GM18508 (cell line): Measurements from ENCODE around the gene APOLD1.
A peak's percentile ranks its signal among the peaks of the same experiment; 100 is the strongest.
"Not testable (repeated sequence)": the region's sequence is repeated elsewhere in the genome, so short reads cannot be mapped to it uniquely, and the experiment has no call there.

Experiments used
- ATAC-seq: cut with Tn5 transposase; IDR thresholded peaks from one replicate; pipeline ENCODE4 v1.9.1; 2021; ENCODE audit warnings: moderate number of reproducible peaks; ENCODE audit not compliant: insufficient read depth, unreplicated experiment

Gene APOLD1

DNA sequence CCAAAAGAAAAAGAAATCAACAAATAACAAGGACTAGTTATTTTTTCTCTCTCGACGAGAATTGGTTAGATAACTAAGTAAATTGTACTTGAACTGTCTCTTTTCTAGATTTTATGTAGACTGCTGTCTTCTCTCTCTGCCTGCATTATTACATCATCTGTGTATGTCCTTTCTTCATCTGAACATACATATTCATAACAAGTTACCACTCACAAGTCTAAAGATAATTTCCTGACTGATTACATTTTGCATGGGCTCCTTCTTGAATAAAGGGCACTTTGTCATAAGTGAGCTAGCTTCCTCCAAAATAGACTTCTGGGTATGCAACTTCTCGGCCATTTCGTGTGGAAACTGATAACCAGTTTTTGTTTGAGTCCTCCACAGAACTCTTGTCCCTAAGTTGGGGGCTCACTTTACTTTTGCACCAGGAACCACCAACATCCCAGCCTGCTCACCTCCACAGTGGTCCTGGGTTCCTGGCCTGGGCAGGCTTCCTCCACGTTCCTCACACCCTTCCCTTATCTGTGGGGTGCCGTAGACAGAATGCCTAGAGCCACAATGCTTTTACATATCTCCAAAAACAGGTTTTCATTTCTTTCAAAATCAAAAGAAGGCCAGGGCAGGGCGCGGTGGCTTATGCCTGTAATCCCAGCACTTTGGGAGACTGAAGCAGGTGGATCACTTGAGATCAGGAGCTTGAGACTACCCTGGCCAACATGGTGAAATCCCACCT is 21.5 kb downstream of the APOLD1 start:
- no peak for ATAC-seq

DNA sequence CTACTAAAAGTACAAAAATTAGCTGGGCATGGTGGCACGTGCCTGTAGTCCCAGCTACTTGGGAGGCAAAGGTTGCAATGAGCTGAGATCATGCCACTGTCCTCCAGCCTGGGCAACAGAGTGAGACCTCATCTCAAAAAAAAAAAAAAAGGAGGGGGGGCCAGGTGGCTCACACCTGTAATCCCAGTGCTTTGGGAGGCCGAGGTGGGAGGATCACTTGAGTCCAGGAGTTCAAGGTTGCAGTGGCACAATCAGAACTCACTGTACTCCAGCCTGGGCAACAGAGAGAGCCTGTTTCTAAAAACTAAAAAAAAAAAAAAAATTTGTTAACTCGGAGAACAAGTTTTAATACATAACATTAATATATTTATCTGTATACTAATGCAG is 22.1 kb downstream of the APOLD1 start:
- not testable (repeated sequence) for ATAC-seq

DNA sequence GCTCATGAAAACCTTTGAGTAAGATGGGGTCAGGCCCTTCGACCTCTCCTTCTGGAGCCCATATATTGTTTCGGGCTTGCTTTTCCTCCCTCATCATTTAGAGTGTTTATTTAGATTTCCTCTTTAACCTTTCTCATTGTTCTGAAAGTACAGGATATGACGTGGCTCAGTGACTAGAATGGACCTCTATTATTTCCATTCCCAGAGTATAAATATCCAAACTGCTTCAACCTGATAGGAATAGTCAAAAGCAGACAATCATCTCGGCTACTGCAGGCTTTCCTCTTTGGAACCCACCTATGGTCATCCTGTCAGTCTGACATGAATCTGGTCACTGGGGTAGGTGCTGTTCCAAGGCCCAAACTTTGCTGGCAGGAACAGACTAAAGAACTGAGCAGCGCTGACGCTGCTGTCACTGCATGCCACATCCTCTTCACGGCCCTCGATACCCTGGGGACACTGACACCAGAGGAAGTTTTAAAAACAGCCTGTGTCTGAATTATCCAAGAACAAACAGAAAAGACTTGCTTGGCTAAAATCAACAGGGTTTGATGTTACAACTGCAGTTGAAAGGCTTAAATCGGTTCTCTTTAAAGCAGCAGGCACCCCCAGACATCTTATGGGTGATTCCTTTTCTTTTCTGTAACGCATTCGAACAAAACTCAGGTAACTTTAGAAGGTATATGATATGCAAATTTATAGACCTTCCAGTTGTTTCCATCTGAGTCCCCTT is 22.7 kb downstream of the APOLD1 start:
- ATAC-seq, result no peak

DNA sequence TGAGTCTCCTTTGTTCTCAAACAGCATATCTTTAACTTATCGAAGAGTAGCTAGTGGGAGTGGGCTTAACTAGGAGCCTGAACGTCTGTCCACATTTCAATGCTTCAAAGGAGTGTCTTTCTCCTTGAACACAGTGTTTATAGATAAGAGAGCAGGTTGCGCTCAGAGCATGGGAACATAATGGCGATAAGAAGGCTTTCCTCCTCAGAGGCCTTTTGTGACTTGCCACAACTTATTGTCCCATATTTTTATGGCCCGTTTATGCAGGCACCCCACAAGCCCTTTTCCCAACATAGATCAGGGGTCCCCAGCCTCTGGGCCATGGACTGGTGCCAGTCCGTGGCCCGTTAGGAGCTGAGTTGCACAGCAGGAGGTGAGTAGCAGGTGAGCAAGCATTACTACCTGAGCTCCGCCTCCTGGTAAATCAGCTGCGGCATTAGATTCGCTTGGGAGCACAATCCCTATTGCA is 25.1 kb downstream of the APOLD1 start:
- no peak for ATAC-seq

DNA sequence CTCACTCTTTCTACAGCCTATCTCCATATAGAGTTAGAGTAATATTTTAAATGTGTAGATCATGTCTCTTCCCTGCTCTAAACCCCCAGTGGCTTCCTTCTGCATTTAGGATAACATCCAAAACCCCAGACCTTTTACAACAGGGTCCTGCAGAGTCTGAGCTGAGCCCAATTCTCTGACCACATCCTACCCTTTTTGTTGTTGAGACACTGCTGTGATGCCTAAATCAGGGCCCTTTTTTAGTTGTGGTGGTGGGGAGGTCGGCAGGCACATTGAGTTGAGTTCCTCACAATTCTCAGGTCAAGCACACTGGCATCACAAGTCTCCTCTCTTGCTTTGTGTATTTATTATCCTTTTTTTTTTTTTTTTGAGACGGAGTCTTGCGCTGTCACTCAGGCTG is 25.9 kb downstream of the APOLD1 start:
- ATAC-seq, result no peak

DNA sequence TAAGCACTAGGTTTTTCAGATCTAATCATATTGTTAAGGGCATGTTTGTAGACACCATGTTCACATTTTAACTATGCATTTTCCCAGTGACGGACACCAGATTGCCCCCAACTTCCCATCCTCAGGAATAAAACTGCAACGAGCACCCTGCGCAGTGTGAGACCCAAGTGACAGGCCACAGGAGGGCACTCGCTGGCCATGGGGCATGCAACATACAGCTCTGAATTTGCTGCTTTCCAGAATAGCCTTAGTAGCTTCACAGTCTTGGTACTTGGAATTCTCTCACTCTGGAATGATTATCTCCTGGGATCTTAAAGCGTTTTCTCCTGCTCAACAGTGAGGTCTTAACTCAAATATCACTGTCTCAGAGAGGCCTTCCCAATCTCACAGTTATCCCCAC is 26.7 kb downstream of the APOLD1 start:
- ATAC-seq, result no peak

DNA sequence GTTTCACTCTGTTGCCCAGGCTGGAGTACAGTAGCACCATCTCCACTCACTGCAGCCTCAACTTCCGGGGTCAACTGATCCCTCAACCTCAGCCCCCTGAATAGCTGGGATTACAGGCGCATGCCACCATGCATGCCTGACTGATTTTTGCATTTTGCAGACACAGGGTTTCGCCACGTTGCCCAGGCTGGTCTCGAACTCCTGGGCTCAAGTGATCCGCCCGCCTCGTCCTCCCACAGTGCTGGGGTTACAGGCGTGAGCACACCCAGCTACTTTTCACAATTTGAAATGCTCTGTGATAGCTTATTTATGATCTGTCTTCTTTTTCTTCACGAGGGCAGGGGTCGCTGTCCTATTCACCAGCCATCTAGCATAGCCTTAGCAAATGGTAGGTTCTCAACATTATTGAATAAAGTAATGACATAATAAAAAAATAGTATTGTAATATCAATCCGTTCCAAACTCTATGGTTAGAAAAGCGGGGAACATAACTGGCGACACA is 27.2 kb downstream of the APOLD1 start:
- ATAC-seq, result no peak

DNA sequence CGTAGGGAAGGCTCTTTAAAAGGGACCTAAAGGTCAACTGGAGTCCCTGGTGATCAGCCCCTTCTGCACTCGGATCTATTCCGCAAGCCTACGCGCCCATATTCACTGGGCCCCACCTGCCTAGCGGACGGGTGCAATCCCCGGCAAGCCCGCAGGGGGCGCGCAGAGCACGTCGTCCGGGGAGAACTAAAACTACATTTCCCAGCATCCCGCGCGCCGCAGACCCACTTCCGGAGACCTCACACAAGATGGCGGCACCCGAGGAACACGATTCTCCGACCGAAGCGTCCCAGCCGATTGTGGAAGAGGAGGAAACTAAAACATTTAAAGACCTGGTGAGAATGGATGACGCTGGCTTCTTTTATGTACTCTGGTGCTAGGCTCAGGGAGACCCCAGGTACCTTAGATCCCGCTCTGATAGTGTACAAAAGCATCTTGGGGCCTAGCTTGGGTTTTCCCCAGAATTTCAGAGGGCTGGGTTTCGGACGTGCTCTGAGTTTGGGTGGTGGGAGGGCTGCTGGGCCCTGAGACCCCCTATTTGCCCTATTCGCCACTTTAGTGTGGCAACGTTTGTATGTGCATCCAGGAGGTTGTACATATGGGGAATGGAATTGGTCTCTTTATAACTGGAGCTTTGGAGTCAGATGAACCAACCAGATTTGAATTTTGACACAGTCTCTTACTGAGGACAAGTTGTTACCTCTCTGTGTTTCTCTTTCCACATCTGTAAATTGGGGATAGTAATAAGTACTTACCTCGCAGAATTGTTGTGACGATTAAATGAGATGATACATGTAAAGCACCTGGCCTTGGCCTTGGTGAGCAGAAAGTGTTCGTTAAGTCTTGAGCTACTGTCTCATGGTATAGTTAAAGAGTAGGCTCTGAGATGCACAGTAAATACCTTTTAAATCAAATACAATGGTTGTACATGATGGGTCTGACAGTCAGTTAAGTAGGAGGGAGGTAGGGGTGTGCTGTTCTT is 28.0 kb downstream of the APOLD1 start, which contains the start of gene DDX47:
DDX47 (plus strand) TSS at position 227 of the 982 bp plus-strand sequence; CDS start at position 249, 22 bp downstream.
- ATAC-seq, result peak; percentile 74

DNA sequence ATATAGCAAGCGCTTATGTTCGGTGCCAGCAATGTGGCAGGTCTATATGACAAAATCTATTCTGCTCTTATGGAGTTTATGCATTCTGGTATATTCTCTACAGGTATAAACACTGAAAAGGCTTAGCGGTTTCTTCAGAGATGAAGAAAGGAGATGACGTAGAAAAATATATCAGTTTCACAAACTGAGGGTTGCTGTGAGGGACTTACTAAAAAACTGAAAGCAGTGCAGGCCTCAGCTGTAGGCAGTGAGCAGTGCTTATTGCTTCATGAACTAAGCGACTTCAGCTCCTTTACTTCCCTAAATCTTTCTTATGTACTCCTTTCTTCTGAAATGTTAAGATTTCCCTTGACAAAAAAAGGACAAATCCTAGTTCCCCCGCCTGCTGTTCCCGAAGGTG is 32.2 kb downstream of the APOLD1 start:
- ATAC-seq, result no peak

DNA sequence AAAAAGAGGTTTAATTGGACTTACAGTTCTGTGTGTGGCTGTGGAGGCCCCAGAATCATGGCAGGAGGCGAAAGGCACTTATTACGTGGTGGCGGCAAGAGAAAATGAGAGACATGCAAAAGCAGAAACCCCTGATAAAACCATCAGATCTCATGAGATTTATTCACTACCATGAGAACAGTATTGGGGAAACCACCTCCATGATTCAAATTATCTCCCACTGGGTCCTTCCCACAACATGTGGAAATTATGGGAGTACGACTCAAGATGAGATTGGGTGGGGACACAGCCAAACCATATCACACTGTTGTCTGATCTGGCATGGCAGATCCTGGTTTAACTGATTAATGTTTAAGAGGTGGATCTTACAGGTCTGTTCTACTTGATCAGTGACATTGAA is 33.2 kb downstream of the APOLD1 start:
- ATAC-seq, result no peak

DNA sequence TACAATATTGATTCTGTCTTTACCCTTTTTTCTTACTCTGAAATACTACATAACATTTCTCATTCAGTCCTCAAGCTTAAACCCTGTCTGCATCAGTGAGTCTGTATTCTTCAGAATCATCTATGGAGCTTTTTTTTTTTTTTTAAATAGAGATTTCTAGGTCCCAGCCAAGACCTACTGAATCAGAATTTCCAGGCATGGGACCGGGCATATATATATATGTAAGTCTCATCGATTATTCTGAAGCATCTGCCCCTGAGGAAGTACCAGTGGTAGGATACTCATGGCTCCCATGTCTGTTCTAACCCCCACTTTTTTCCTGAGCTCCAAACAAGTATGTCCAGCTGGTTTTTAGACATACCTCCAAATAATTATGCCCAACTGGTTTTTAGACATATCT is 33.8 kb downstream of the APOLD1 start:
- ATAC-seq, result no peak

DNA sequence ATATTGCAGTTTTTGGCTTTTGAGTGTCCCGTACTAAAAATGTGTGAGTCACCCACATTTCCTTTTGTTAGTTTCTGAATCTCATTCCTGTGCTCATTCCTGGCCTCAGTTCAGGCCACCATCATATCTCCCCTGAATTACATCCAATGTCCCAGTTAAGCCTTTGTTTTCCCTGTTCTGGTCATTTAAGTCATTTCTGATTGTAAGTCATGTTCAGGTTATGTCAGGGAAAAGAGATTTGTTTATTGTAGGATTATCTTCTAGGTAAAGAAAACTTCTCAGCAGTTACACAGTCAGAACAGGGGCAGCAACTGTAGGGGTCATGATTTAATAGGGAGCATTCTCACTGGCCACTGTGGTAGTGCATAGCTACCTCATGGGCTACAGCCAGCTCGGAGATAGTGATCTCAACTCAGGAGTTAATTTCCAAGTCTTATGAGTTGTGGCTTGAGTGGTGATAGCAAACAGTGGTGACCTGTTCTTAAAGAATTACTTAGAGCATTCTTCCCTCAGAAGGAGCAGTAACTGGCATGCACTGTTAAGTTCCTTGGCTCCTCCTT is 34.4 kb downstream of the APOLD1 start:
- no peak for ATAC-seq

DNA sequence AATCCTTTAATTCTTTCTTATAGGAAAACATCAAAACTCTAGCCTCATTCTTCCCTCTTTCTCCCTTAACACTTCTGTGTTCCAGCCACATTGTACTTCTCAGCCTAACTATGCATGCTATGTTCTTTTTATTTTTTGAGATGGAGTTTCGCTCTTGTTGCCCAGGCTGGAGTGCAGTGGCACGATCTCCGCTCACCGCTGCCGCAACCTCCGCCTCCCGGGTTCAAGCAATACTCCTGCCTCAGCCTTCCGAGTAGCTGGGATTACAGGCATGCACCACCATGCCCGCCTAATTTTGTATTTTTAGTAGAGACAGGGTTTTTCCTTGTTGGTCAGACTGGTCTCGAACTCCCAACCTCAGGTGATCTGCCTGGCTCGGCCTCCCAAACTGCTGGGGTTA is 34.9 kb downstream of the APOLD1 start:
- not testable (repeated sequence) for ATAC-seq

DNA sequence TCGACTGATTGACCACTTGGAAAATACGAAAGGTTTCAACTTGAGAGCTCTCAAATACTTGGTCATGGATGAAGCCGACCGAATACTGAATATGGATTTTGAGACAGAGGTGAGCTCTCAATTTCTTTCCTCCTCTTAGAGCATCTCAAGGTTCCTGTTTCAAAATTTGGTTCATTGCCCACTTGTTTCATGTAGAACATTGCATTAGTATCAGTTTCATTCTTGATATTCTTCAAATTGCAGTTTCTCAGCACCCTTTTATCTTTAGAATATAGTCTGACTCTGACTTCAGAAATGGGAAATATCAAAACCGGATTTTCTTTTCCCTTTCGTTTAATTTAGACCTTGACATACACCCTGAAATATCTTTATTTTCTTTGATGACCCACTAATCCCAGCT is 36.5 kb downstream of the APOLD1 start:
- ATAC-seq, result no peak

DNA sequence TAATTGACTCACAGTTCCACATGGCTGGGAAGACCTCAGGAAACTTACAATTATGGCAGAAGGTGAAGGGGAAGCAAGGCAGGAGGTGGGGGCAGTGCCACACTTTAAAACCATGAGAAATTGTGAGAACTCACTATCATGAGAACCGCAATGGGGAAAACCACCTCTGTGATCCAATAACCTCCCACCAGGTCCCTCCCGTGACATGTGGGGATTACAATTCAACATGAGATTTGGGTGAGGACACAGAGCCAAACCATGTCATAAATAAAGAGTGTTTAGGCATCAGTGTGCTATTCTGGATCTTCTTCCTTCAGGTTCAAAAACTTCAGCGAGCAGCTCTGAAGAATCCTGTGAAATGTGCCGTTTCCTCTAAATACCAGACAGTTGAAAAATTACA is 37.4 kb downstream of the APOLD1 start:
- no peak for ATAC-seq

DNA sequence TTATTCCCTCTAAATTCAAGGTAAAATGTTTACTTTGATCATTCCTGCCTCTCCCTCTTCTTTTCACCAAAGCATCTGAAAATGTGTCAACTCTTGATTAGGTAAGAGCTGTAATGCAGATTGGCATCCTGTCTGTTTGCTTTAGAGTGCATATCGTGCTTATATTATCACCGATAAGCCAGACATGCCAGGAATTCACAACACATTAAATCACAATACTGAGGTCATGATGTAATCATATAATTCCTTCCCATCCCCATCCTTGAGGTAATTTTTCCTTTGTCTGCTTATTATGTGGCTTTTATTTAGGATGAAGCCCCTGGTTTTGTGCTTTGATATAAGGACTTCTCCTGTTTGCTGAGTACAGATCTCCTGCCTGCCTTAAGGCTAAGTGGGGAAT is 37.8 kb downstream of the APOLD1 start:
- ATAC-seq, result no peak

DNA sequence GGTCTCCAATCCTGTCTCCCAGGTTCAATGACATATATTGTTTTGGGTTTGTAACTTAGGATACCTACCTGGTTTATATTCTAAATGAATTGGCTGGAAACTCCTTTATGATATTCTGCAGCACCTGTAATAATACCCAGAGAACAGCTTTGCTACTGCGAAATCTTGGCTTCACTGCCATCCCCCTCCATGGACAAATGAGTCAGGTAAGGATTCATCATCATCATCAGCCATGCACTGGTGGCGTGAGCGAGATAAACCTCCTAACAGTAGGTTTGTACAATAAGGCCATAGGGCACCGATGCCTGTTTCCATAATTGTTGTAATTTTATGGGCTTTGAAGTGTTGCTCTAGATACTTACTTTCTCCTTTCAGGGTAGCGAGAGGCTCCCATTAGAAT is 38.4 kb downstream of the APOLD1 start:
- no peak for ATAC-seq

DNA sequence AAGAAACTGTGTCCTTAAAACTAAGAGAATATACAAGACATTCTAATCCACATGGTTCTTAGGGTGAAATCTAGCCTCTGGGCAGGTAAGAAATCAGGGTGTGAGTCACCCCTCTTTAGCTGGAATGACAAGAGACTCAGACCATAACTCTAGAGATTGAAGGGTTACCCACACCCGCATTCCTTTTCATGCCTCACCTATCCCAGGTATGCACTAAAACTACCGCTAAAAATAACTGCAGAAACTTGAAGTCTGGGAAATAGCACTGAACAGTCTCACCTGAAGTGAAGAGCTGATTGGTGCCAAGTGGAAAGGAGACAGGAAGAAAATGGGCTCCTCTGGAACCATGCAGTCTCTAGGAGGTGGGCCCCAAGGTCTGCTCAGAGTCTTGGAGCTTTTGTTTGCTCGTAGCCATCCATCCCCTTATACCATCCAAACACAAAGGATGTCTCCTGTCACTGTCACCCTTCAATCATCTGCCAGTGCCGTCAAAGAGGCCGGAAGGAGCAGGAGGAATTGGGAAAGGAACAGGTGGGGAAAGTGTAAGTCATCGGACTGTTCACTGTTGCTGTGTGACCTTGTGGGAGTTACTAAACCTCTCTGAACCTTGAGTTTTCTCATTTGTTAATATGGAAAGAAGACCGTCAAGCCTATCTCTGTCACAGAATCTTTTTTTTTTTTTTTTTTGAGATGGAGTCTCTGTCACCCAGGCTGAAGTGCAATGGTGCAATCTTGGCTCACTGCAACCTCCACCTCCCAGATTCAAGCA is 50.1 kb downstream of the APOLD1 start:
- no peak for ATAC-seq

DNA sequence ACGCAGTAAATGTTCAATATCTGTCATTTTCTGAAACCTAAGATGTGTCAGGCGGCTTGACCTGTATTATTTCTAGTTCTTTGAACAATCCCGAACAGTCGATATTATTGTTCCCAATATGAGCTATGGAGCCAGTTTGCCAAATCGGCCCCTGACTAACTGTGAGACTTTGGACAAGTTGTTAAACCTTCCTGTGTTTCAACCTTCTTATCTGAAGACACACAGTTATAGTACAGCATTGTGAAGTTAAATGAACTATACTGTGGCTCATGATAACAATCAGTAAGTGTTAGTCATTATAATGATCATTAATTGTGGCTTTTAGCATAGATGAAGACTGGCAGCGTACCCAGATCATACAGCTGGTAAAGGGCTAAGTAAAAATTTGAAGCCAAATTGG is 51.1 kb downstream of the APOLD1 start:
- no peak for ATAC-seq
